Mononuclear cell (primary cell): ENCODE data around the gene MAD1L1. TPM values are rescaled to one million over a fixed set of nuclear protein-coding genes. Genes with fewer than 3 reads are reported as not detected.

Experiments used
- H3K27me3 ChIP-seq: 2 replicates; pipeline ENCODE4 v1.6.0; 2011; ENCODE audit warnings: low read length, control low read depth; ENCODE audit not compliant: insufficient read depth
- H3K4me1 ChIP-seq: 2 replicates; pipeline ENCODE4 v1.5.1; 2011; ENCODE audit warnings: mild to moderate bottlenecking, low read length, control low read depth; ENCODE audit not compliant: insufficient read depth
- H3K4me3 ChIP-seq: 2 replicates; pipeline ENCODE4 v1.5.1; 2011; ENCODE audit warnings: mild to moderate bottlenecking, low read length, moderate library complexity
- H3K9me3 ChIP-seq: 2 replicates; pipeline ENCODE4 v1.5.1; 2011; ENCODE audit warnings: low read depth, mild to moderate bottlenecking, control low read depth, low read length
- total RNA-seq: library from RNA; depleted of rRNA; stranded (reverse); fragments of >200 nt; gene quantifications from one replicate; pipeline ENCODE4 v1.2.3, GENCODE V29; 2012

Gene MAD1L1
- total RNA-seq, 1 donor: 74.2 TPM

- Histone ChIP-seq H3K4me3 (no peak overlapping the region), H3K27me3 (no peaks in the 10 kb centered on the region), H3K4me1 (peaks cover 33% of the 10 kb centered on the region), H3K9me3 (no peaks in the 10 kb centered on the region)
Measured at GRCh38 chr7:2108501-2109250, 124.1 kb downstream of the MAD1L1 start.

DNA sequence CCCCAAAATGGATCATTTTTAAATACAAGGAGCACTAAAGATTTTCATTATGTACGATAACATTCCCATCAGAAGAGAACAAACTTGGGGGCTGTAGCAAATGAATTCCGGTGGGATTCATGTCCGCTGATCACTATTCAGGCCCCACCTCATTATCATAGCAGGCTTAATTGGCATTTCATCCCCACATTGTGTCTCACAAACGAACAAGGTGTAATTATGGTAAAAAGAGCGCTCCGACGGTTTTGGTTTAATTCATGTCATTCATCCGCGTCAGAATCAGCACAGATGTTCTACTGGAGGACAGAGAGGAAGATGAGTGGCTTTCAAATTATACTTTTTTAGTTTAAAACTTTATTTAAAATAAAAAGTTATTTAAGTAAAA lies 124.7 kb downstream of the MAD1L1 start:
- Histone ChIP-seq H3K9me3 (no peaks in the 10 kb centered on the region), H3K27me3 (no peaks in the 10 kb centered on the region), H3K4me3 (no peak overlapping the region), H3K4me1 (peaks cover 35% of the 10 kb centered on the region)

GRCh38 chr7:2107386-2108070 lies 125.2 kb downstream of the MAD1L1 start:
- Histone ChIP-seq H3K27me3 (no peaks in the 10 kb centered on the region), H3K9me3 (no peaks in the 10 kb centered on the region), H3K4me1 (peaks cover 30% of the 10 kb centered on the region), H3K4me3 (no peak overlapping the region)

DNA sequence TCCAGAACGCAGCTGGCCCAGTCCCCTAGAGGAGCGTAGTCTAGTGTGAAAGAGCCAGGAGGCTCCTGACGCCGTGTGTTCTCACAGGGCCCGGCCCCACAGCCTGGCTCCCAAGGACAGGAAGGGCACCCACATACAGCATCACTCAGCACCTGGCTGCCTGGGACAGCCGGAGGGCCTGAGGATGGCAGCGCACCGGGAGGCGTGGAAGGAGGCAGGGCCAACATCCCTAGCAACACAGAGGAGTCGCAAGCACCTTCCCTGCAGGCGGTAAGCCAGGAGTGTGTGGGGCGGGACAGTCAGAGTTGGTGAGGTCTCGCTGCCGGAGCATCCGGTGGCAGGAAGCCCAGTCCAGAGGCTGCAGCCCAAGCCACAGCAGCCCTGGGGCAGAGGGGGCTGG lies 125.8 kb downstream of the MAD1L1 start:
- no peaks in the 10 kb centered on the region for H3K9me3 ChIP-seq
- H3K4me1 ChIP-seq: peaks cover 26% of the 10 kb centered on the region
- no peaks in the 10 kb centered on the region for H3K27me3 ChIP-seq
- no peak overlapping the region for H3K4me3 ChIP-seq

GRCh38 chr7:2106440-2106839 lies 126.3 kb downstream of the MAD1L1 start:
- Histone ChIP-seq H3K4me1 (peaks cover 26% of the 10 kb centered on the region), H3K27me3 (no peaks in the 10 kb centered on the region), H3K9me3 (no peaks in the 10 kb centered on the region), H3K4me3 (no peak overlapping the region)

- no peaks in the 10 kb centered on the region for H3K9me3 ChIP-seq
- peaks cover 26% of the 10 kb centered on the region for H3K4me1 ChIP-seq
- H3K27me3 ChIP-seq: no peaks in the 10 kb centered on the region
- no peak overlapping the region for H3K4me3 ChIP-seq
Measured at GRCh38 chr7:2105917-2106316, 126.8 kb downstream of the MAD1L1 start.

- Histone ChIP-seq H3K4me1 (peaks cover 26% of the 10 kb centered on the region), H3K4me3 (no peak overlapping the region), H3K9me3 (no peaks in the 10 kb centered on the region), H3K27me3 (no peaks in the 10 kb centered on the region)
Measured at GRCh38 chr7:2105280-2105679, 127.5 kb downstream of the MAD1L1 start.

GRCh38 chr7:2104716-2105115 lies 128.0 kb downstream of the MAD1L1 start:
- H3K4me1 ChIP-seq: peaks cover 29% of the 10 kb centered on the region
- H3K4me3 ChIP-seq: no peak overlapping the region
- H3K9me3 ChIP-seq: no peaks in the 10 kb centered on the region
- no peaks in the 10 kb centered on the region for H3K27me3 ChIP-seq

GRCh38 chr7:2104107-2104710 lies 128.5 kb downstream of the MAD1L1 start:
- no peaks in the 10 kb centered on the region for H3K27me3 ChIP-seq
- no peak overlapping the region for H3K4me3 ChIP-seq
- no peaks in the 10 kb centered on the region for H3K9me3 ChIP-seq
- H3K4me1 ChIP-seq: peaks cover 32% of the 10 kb centered on the region

DNA sequence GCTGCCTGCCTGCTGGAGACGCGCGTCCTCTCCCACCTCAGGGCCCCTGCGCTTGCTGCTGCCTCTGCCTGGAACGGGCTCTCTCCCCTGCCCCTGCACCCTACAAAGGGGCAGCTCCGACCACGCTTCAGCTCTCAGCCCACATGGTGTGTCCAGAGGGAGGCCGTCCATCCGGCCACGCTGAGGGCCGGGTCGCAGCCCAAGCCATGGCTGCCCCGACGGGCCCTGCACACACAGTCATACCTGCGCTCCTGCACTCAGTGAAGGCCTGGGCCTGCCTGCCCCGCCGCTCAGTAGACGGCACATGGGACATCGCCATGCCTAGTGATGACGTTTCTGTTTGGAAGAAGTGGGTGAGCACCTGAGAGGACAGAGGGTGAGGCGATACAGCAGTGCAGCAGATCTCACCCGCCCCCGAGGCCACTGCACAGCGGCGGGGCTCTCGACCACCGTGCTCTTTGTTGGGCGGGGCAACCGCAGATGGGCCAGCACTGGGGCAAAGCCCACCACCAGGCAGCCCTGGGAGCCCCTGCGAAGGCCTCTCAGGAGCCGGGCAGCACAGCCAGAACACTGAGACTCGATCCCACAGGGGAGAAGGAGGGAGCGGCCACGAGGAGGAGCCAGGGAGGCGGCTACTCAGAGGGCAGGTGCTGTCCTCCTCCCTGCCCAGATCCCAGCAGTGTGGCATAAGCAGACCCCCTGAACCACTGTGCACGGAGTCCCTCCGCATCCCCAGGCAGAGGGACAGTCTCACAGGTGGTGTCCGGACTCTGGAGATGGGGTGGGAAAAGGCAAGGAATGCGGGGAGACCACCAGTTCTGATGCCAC lies 129.5 kb downstream of the MAD1L1 start:
- H3K9me3 ChIP-seq: no peaks in the 10 kb centered on the region
- peaks cover 38% of the 10 kb centered on the region for H3K4me1 ChIP-seq
- H3K4me3 ChIP-seq: no peak overlapping the region
- no peaks in the 10 kb centered on the region for H3K27me3 ChIP-seq

- no peaks in the 10 kb centered on the region for H3K9me3 ChIP-seq
- no peak overlapping the region for H3K4me3 ChIP-seq
- H3K4me1 ChIP-seq: peaks cover 47% of the 10 kb centered on the region
Measured at GRCh38 chr7:2102375-2102723, 130.4 kb downstream of the MAD1L1 start.

GRCh38 chr7:2101630-2102374 lies 130.9 kb downstream of the MAD1L1 start:
- Histone ChIP-seq H3K9me3 (no peaks in the 10 kb centered on the region), H3K27me3 (no peaks in the 10 kb centered on the region), H3K4me3 (no peak overlapping the region), H3K4me1 (peaks cover 51% of the 10 kb centered on the region)

More at GRCh38 chr7:2102375-2102723, 130.4 kb downstream of the MAD1L1 start:
- H3K27me3 ChIP-seq: no peaks in the 10 kb centered on the region

DNA sequence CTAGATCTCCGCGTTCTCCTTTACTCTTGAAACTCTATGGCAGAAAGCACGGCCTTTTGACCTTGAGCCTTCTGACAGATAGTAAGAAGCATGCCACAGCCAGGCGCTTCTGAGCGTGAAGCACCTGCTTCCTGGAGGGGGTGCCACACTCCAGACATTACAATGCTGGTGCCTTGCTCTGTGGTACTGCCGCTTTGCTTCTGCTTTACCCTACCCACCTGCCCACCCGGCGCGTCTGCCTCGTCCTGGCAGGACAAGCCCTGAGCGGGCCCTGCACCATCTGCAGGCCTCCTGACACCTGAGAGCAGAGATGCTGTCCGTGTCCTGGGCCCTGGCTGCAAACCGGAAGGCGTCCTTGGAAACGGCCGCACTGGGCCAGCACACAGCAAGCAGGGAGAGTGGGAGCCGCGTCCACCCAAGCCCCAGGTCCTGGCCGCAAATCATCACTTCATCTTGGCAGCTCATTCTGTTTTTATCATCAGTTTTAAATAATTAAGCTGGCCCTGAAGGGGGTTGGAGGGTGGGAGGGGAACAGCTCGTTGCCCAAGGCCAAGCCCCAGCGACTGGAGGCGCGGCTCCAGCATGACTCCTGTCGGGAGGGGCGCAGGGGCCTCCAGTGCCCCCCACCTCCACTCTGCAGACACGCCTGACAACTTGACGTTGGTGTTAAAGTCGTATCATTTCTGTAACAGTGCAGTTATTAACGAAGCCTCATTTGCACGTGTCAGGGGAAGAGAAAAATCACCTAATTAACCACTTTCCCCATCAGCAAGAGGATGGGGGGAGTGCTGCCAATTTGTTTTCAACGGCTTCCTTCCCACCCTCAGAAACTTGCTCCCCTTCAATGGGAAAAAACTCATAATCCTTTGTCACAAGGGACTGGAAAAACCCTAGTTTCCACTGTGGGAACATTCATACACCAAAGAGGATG lies 132.2 kb downstream of the MAD1L1 start:
- no peak overlapping the region for H3K4me3 ChIP-seq
- no peaks in the 10 kb centered on the region for H3K9me3 ChIP-seq
- H3K4me1 ChIP-seq: peaks cover 60% of the 10 kb centered on the region
- no peaks in the 10 kb centered on the region for H3K27me3 ChIP-seq
